Heart left ventricle (tissue), 16 donors: ENCODE results near the gene IL26. TPM values are rescaled to one million over a fixed set of nuclear protein-coding genes. Genes with fewer than 3 reads are reported as not detected.

Source experiments
- ATAC-seq, 4 donors: fragments of 200-7000 bp; cut with Tn5 transposase; one replicate each; pipeline ENCODE4 v1.9.1; 2020 to 2022; ENCODE audit warnings: moderate library complexity in 4 of 4, mild to moderate bottlenecking in 3 of 4, moderate number of reproducible peaks in 1 of 4
- DNase-seq, 5 donors: peaks; one replicate each; pipeline ENCODE4 v3.0.0-alpha.2; 2020
- H3K27ac ChIP-seq, 12 donors: fragments of 200-600 bp; sonication (generic) in 4 of 12; one replicate each; pipeline versions ENCODE4 v1.5.0 to v1.8.0; 2016 to 2022; ENCODE audit warnings: mild to moderate bottlenecking in 2 of 12
- H3K27me3 ChIP-seq, 9 donors: fragments of 200-600 bp; sonication (generic) in 2 of 9; one replicate each; pipeline versions ENCODE4 v1.5.1 to v1.8.0; 2016 to 2022; ENCODE audit warnings: mild to moderate bottlenecking in 3 of 9
- H3K36me3 ChIP-seq, 9 donors: fragments of 200-600 bp; sonication (generic) in 2 of 9; one replicate each; pipeline versions ENCODE4 v1.5.0 to v1.8.0; 2018 to 2022; ENCODE audit warnings: mild to moderate bottlenecking in 2 of 9
- H3K4me1 ChIP-seq, 12 donors: fragments of 200-600 bp; sonication (generic) in 4 of 12; one replicate each; pipeline versions ENCODE4 v1.5.0 to v1.8.0; 2016 to 2022; ENCODE audit warnings: mild to moderate bottlenecking in 3 of 12
- H3K4me3 ChIP-seq, 12 donors: fragments of 200-600 bp; sonication (generic) in 4 of 12; one replicate each; pipeline versions ENCODE4 v1.5.0 to v1.8.0; 2017 to 2022; ENCODE audit warnings: mild to moderate bottlenecking in 9 of 12, moderate library complexity in 4 of 12
- H3K9me3 ChIP-seq, 12 donors: fragments of 200-600 bp; sonication (generic) in 4 of 12; one replicate each; pipeline versions ENCODE4 v1.5.0 to v1.8.0; 2016 to 2022; ENCODE audit warnings: mild to moderate bottlenecking in 1 of 12
- CTCF ChIP-seq, 12 donors: fragments of 200-600 bp; sonication (generic) in 4 of 12; IDR thresholded peaks; one replicate each; pipeline versions ENCODE4 v1.5.0 to v1.8.0; 2018 to 2022; ENCODE audit warnings: antibody characterized with exemption in 12 of 12, mild to moderate bottlenecking in 5 of 12
- POLR2A ChIP-seq, 2 donors: fragments of 450-650 bp; IDR thresholded peaks; one replicate each; pipeline ENCODE4 v1.6.1; 2017; ENCODE audit warnings: antibody characterized with exemption in 2 of 2, mild to moderate bottlenecking in 2 of 2, moderate library complexity in 2 of 2
- WGBS, 4 donors: extraction: QIAGEN DNeasy Blood & Tissue Kit in 2 of 4; methylation state at CpG; one replicate each; pipeline versions ENCODE4 v1.1.5 to v1.1.7; 2013 to 2018; 5-methylcytosine and 5-hydroxymethylcytosine counted together
- intact Hi-C, 10 donors: fragments of 100-400 bp; cut with DNase I; formaldehyde crosslinking; loops; one replicate each; pipeline versions ENCODE4 v1.11.1 to v1.14.2; 2022
- polyA plus RNA-seq, 2 donors: library from polyadenylated mRNA; stranded (reverse); fragments of 200-250 nt; gene quantifications; one replicate each; pipeline ENCODE4 v1.2.3, GENCODE V29; 2013
- total RNA-seq, 9 donors: library from RNA; depleted of rRNA in 2 of 9; stranded (reverse); fragments of >200 nt in 2 of 9; fragmentation: NEBNext Ultra II Directional in 3 of 9; extraction: Animal tissue kit (Norgen Biotek cat#: 25700) in 3 of 9; gene quantifications; one replicate each; pipeline versions ENCODE4 v1.1.0 to v1.2.4, GENCODE V29; 2016 to 2023
- donor health status: ischemic (EF 13 %, LVEDD 7.1; RV severe dilation, severe dysfunction).
- donor health status: healthy with polysubstance abuse.
- donor health status: DM: no; HTN: yes; CAD: no.
- donor health status: DM: no; HTN: no; CAD: no.
- donor health status: ischemic (EF 25% LVEDD 6.9; RV normal size, moderate dysfunction).
- donor health status: ischemic (EF 25% LVEDD 5.7; RV mildly dilated, moderate dysfunction).
- donor health status: healthy.
- donor health status: DM: yes; HTN: yes; CAD: no.
- donor health status: ischemic (EF 35%, LVEDD 5.7; RV mildly dilated, moderate dysfunction).
- donor health status: nonischemic (EF 11% LVEDD 7.7; RV severe dilation, severe dysfunction).
- donor health status: DM: yes; HTN: yes; CAD: no.
- donor health status: PGD.
- donor health status: ischemic (EF 29% LVEDD 5.4; RV normal size, mild dysfunction).
- donor health status: nonischemic (EF 23%, LVEDD 6.1; RV moderate dilation, normal function).

IL26 gene
- total and polyA plus RNA-seq, 11 donors: not detected

DNA sequence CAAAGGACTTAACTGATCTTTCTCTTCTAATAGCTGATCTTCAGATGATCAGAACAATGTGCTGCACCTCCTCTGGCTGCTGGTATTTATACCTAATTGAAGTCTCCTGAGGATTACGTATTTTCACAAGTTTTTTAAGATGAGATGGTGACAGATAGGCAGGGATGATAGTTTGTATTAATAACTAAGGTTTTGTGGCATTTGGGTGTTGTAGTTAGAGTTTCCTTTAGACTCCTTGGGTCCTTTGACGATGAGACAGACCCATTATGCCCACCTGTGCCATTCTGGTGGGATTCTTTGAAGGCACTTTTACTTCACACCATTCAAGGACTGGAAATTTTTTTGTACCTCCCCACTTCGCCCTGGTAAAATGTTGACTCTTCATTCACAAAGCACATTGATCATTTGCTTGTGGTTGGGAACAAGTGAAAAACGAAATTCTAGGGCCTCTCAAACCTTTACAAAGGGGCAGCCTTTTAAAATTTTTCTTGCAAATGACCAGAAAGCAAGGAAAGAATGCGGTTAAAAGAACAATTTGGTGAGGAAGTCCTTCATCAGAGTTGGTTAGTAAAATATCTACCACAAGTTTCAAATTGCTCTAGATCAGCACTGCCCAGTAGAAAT lies 65.8 kb downstream of the IL26 start, which contains the start of gene IFNG:
Gene IFNG, minus strand, starts transcription at position 60 of the 624 bp plus-strand sequence. CDS start 125 bp downstream, outside the sequence.
- Histone ChIP-seq H3K36me3 (no peaks in the 10 kb centered on the region), H3K27me3 (no peaks in the 10 kb centered on the region), H3K27ac (peak within 1 kb of the TSS in 1 of 12 donors; percentile 40), H3K4me3 (peak within 1 kb of the TSS in 1 of 12 donors; percentile 36), H3K9me3 (no peaks in the 10 kb centered on the region), H3K4me1 (no peaks in the 10 kb centered on the region)
- no peak for DNase-seq
- intact Hi-C loops: no loop called here
- no peak for ATAC-seq
- 75 to 82% (median 79%) methylated on average over 5 of the region's 5 CpGs for WGBS, 4 donors
- TF ChIP-seq CTCF (IDR thresholded peaks at IDR 0.05): no peak
- no peak for TF ChIP-seq POLR2A (IDR thresholded peaks at IDR 0.05)

- WGBS, 4 donors: 34 to 41% (median 35%) methylated on average over 2 of the region's 2 CpGs
- ATAC-seq: no peak
- peak overlapping the region in 1 of 12 donors; percentile 36 for H3K4me3 ChIP-seq
These were observed 67.2 kb downstream of the IL26 start for GRCh38 chr12:68158432-68158831.

GRCh38 chr12:68157380-68157779 lies 68.2 kb downstream of the IL26 start:
- no peak for ATAC-seq
- TF ChIP-seq CTCF (IDR thresholded peaks at IDR 0.05): no peak
- TF ChIP-seq POLR2A (IDR thresholded peaks at IDR 0.05): no peak
- H3K27me3 ChIP-seq: no peaks in the 10 kb centered on the region
- WGBS, 4 donors: 61 to 78% (median 71%) methylated on average over 4 of the region's 4 CpGs
- H3K4me1 ChIP-seq: no peaks in the 10 kb centered on the region
- no peaks in the 10 kb centered on the region for H3K9me3 ChIP-seq
- H3K36me3 ChIP-seq: no peaks in the 10 kb centered on the region
- no peak for DNase-seq
- H3K27ac ChIP-seq: no peak overlapping the region
- intact Hi-C loops: no loop called here
- no peak overlapping the region for H3K4me3 ChIP-seq

More at GRCh38 chr12:68158432-68158831, 67.2 kb downstream of the IL26 start:
- Histone ChIP-seq H3K4me1 (no peaks in the 10 kb centered on the region), H3K36me3 (no peaks in the 10 kb centered on the region), H3K9me3 (no peaks in the 10 kb centered on the region), H3K27ac (no peak overlapping the region), H3K27me3 (no peaks in the 10 kb centered on the region)
- TF ChIP-seq POLR2A (IDR thresholded peaks at IDR 0.05) (no peak), CTCF (IDR thresholded peaks at IDR 0.05) (peak in 6 of 12 donors; percentile 9 to 33 (median 28))
- intact Hi-C loops: no loop called here
- no peak for DNase-seq

DNA sequence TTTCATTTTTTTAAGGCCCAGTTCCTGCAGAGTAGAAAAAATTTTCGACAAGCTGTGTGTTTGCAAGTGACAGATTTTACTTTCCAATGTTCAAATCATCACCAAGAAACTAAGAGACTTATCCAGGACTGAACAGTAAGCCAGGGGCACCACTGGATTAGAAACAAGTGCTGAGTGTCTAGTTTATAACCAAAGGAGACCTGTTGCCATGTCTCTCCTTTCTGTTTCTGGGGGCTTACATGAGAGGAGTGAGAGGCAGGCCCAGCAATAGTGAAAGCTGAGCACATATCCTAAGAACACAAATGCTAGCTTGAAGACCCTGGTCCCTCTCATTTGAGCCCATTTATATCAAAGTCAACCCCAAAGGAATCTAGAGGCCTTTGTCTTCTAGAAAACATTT lies 69.0 kb downstream of the IL26 start:
- DNase-seq (no peak), ATAC-seq (no peak)
- H3K27ac ChIP-seq: no peak overlapping the region
- TF ChIP-seq POLR2A (IDR thresholded peaks at IDR 0.05) (no peak), CTCF (IDR thresholded peaks at IDR 0.05) (no peak)
- intact Hi-C loops: no loop called here
- no peaks in the 10 kb centered on the region for H3K27me3 ChIP-seq
- no peaks in the 10 kb centered on the region for H3K4me1 ChIP-seq
- H3K9me3 ChIP-seq: no peaks in the 10 kb centered on the region
- 49 to 78% (median 72%) methylated on average over 1 of the region's 1 CpG for WGBS, 4 donors
- no peak overlapping the region for H3K4me3 ChIP-seq
- H3K36me3 ChIP-seq: no peaks in the 10 kb centered on the region
